Fibroblast of skin of abdomen (primary cell): ENCODE measurements around the gene CFAP61.

Experiments used
- DNase-seq: peaks from one replicate; pipeline ENCODE4 v3.0.0-alpha.2; 2013

The CFAP61 gene

GRCh38 chr20:20173254-20173653, 120.9 kb downstream of the CFAP61 start:
- no peak for DNase-seq

- DNase-seq: no peak
Observed at GRCh38 chr20:20174089-20174835, 121.9 kb downstream of the CFAP61 start.

GRCh38 chr20:20181322-20181721, 129.0 kb downstream of the CFAP61 start:
- no peak for DNase-seq

GRCh38 chr20:20184149-20184548, 131.8 kb downstream of the CFAP61 start:
- DNase-seq: no peak

- DNase-seq: no peak
Observed at GRCh38 chr20:20184706-20185105, 132.4 kb downstream of the CFAP61 start.

GRCh38 chr20:20188647-20189046, 136.3 kb downstream of the CFAP61 start:
- no peak for DNase-seq

GRCh38 chr20:20192366-20192765, 140.0 kb downstream of the CFAP61 start:
- no peak for DNase-seq

- DNase-seq: no peak
Observed at GRCh38 chr20:20195021-20195705, 142.8 kb downstream of the CFAP61 start.

- DNase-seq: no peak
Observed at GRCh38 chr20:20196610-20197009, 144.3 kb downstream of the CFAP61 start.

- no peak for DNase-seq
Observed at GRCh38 chr20:20198011-20198410, 145.7 kb downstream of the CFAP61 start.

GRCh38 chr20:20199361-20200160, 147.2 kb downstream of the CFAP61 start:
- no peak for DNase-seq

- no peak for DNase-seq
Observed at GRCh38 chr20:20201124-20201523, 148.8 kb downstream of the CFAP61 start.

GRCh38 chr20:20201639-20202038, 149.3 kb downstream of the CFAP61 start:
- no peak for DNase-seq

- no peak for DNase-seq
Observed at GRCh38 chr20:20202768-20203167, 150.4 kb downstream of the CFAP61 start.

GRCh38 chr20:20203784-20204183, 151.5 kb downstream of the CFAP61 start:
- DNase-seq: no peak

GRCh38 chr20:20204256-20204655, 151.9 kb downstream of the CFAP61 start:
- no peak for DNase-seq

- DNase-seq: no peak
Observed at GRCh38 chr20:20205141-20205861, 153.0 kb downstream of the CFAP61 start.

GRCh38 chr20:20205862-20206236, 153.5 kb downstream of the CFAP61 start:
- DNase-seq: no peak

GRCh38 chr20:20206788-20207187, 154.5 kb downstream of the CFAP61 start:
- DNase-seq: no peak

GRCh38 chr20:20207291-20207690, 155.0 kb downstream of the CFAP61 start:
- no peak for DNase-seq

GRCh38 chr20:20207872-20208271, 155.5 kb downstream of the CFAP61 start:
- DNase-seq: no peak

GRCh38 chr20:20209684-20210083, 157.4 kb downstream of the CFAP61 start:
- no peak for DNase-seq

GRCh38 chr20:20210327-20210726, 158.0 kb downstream of the CFAP61 start:
- DNase-seq: no peak
